GM23338 (cell line): ENCODE measurements around the gene TBCD. TPM values are rescaled to one million over a fixed set of nuclear protein-coding genes. Genes with fewer than 3 reads are reported as not detected.

ENCODE experiments used
- ATAC-seq: fragments of 200-7000 bp; cut with Tn5 transposase; 3 replicates; pipeline ENCODE4 v1.9.1; 2020
- DNase-seq: peaks from one replicate; pipeline ENCODE4 v3.0.0-alpha.2; 2015; ENCODE audit warnings: low spot score
- H2AFZ ChIP-seq: fragments of 200-600 bp; sonication (generic); 2 replicates; pipeline ENCODE4 v1.8.0; 2016; ENCODE audit warnings: antibody characterized with exemption, mild to moderate bottlenecking, moderate library complexity
- H3F3A ChIP-seq: fragments of 200-600 bp; sonication (generic); replicated peaks from 2 replicates; pipeline ENCODE4 v1.8.0; 2017; ENCODE audit warnings: antibody characterized with exemption, mixed run types, low read depth
- H3K27ac ChIP-seq: fragments of 200-600 bp; sonication (generic); 2 replicates; pipeline ENCODE4 v1.6.1; 2016; ENCODE audit warnings: low read depth
- H3K27me3 ChIP-seq: fragments of 200-600 bp; sonication (generic); 2 replicates; pipeline ENCODE4 v1.8.0; 2016; ENCODE audit warnings: mild to moderate bottlenecking, mixed run types, moderate library complexity; ENCODE audit not compliant: insufficient read depth
- H3K36me3 ChIP-seq: fragments of 200-600 bp; sonication (generic); 2 replicates; pipeline ENCODE4 v1.8.0; 2016; ENCODE audit warnings: mild to moderate bottlenecking; ENCODE audit not compliant: insufficient read depth
- H3K4me1 ChIP-seq: fragments of 200-600 bp; sonication (generic); 2 replicates; pipeline ENCODE4 v1.8.0; 2016; ENCODE audit warnings: mild to moderate bottlenecking, moderate library complexity; ENCODE audit not compliant: insufficient read depth
- H3K4me2 ChIP-seq: fragments of 200-600 bp; sonication (generic); 2 replicates; pipeline ENCODE4 v1.7.1; 2017; ENCODE audit warnings: mixed run types
- H3K4me3 ChIP-seq: fragments of 200-600 bp; sonication (generic); 2 replicates; pipeline ENCODE4 v1.6.1; 2016; ENCODE audit warnings: mixed run types
- H3K79me2 ChIP-seq: fragments of 200-600 bp; sonication (generic); replicated peaks from 2 replicates; pipeline ENCODE4 v1.8.0; 2017; ENCODE audit warnings: mild to moderate bottlenecking; ENCODE audit not compliant: insufficient read depth
- H3K9me2 ChIP-seq: fragments of 200-600 bp; sonication (generic); 2 replicates; pipeline ENCODE4 v1.8.0; 2017; ENCODE audit not compliant: insufficient read depth
- H4K20me1 ChIP-seq: fragments of 200-600 bp; sonication (generic); replicated peaks from 2 replicates; pipeline ENCODE4 v1.8.0; 2017; ENCODE audit warnings: mild to moderate bottlenecking; ENCODE audit not compliant: insufficient read depth
- H3K27ac Mint-ChIP-seq: 2 replicates; pipeline ENCODE4 v1.8.0; 2020; ENCODE audit warnings: inconsistent platforms, mild to moderate bottlenecking, moderate library complexity, mixed read lengths
- H3K27me3 Mint-ChIP-seq: 3 replicates; pipeline ENCODE4 v1.8.0; 2022; ENCODE audit warnings: low read depth, mild to moderate bottlenecking, moderate library complexity, mixed read lengths, inconsistent platforms; ENCODE audit not compliant: insufficient read depth, poor library complexity
- H3K36me3 Mint-ChIP-seq: 3 replicates; pipeline ENCODE4 v1.8.0; 2021; ENCODE audit warnings: low read depth, mild to moderate bottlenecking, inconsistent platforms, moderate library complexity, mixed read lengths
- H3K4me1 Mint-ChIP-seq: 3 replicates; pipeline ENCODE4 v1.8.0; 2020; ENCODE audit warnings: mild to moderate bottlenecking, inconsistent platforms, mixed read lengths
- H3K4me3 Mint-ChIP-seq: 3 replicates; pipeline ENCODE4 v1.8.0; 2021; ENCODE audit warnings: moderate library complexity, mild to moderate bottlenecking, inconsistent platforms, mixed read lengths
- H3K9me3 Mint-ChIP-seq: 3 replicates; pipeline ENCODE4 v1.8.0; 2020; ENCODE audit warnings: moderate library complexity, mild to moderate bottlenecking, inconsistent platforms, mixed read lengths
- CREB1 ChIP-seq: fragments of 250-450 bp; sonication (Bioruptor Pico); IDR thresholded peaks from 2 replicates; pipeline ENCODE4 v1.5.0; 2020; ENCODE audit warnings: low read depth, mild to moderate bottlenecking, moderate library complexity
- CTCF ChIP-seq, 2 experiments: fragments of 200-600 bp in 1 of 2; sonication (generic) in 1 of 2; conservative IDR thresholded peaks; 2 replicates each; pipeline versions ENCODE4 v1.5.1 to v1.6.1; 2016 to 2017; ENCODE audit warnings: antibody characterized with exemption in 2 of 2, low read depth in 2 of 2, mild to moderate bottlenecking in 2 of 2, moderate library complexity in 1 of 2
- ETS1 ChIP-seq: IDR thresholded peaks from 2 replicates; pipeline ENCODE4 v1.6.1; 2016; ENCODE audit warnings: antibody characterized with exemption
- EZH2phosphoT487 ChIP-seq: fragments of 200-600 bp; sonication (generic); IDR thresholded peaks from one replicate; pipeline ENCODE4 v1.8.1; 2018; ENCODE audit warnings: antibody characterized with exemption; ENCODE audit not compliant: unreplicated experiment
- JUNB ChIP-seq: IDR thresholded peaks from one replicate; pipeline ENCODE4 v1.6.1; 2016; ENCODE audit warnings: antibody characterized with exemption; ENCODE audit not compliant: unreplicated experiment
- NANOG ChIP-seq: IDR thresholded peaks from 2 replicates; pipeline ENCODE4 v1.6.1; 2016; ENCODE audit warnings: antibody characterized with exemption, borderline replicate concordance
- POLR2AphosphoS5 ChIP-seq: IDR thresholded peaks from 2 replicates; pipeline ENCODE4 v1.6.1; 2016; ENCODE audit warnings: antibody characterized with exemption, low read depth
- REST ChIP-seq: IDR thresholded peaks from one replicate; pipeline ENCODE4 v1.6.1; 2018; ENCODE audit warnings: antibody characterized with exemption; ENCODE audit not compliant: unreplicated experiment
- STAT1 ChIP-seq: IDR thresholded peaks from one replicate; pipeline ENCODE4 v1.6.1; 2016; ENCODE audit warnings: antibody characterized with exemption; ENCODE audit not compliant: unreplicated experiment
- ZNF114 ChIP-seq: fragments of 250-450 bp; sonication (Bioruptor Pico); IDR thresholded peaks from 2 replicates; pipeline ENCODE4 v1.5.0; 2020; ENCODE audit warnings: mild to moderate bottlenecking, moderate library complexity
- ZNF331 ChIP-seq: fragments of 250-450 bp; sonication (Bioruptor Pico); IDR thresholded peaks from 2 replicates; pipeline ENCODE4 v1.5.0; 2020; ENCODE audit warnings: low read depth, mild to moderate bottlenecking, moderate library complexity
- polyA plus RNA-seq: library from polyadenylated mRNA; unstranded; fragments of >200 nt; fragmentation: Nextera tagmentation; extraction: Ambion mirVana; gene quantifications from 2 replicates; pipeline ENCODE4 v1.2.1, GENCODE V29; 2016
- total RNA-seq: library from RNA; depleted of rRNA; stranded (reverse); fragments of >200 nt; shearing (Covaris generic); gene quantifications from 2 replicates; pipeline ENCODE4 v1.2.3, GENCODE V29; 2014

The TBCD gene
- total and polyA plus RNA-seq, 2 experiments from 2014 or later, result 75.0 to 116 TPM

- H3K36me3 ChIP-seq, result no peaks in the 10 kb centered on the region
- ATAC-seq (no peak), DNase-seq (no peak)
- H3K27me3 Mint-ChIP-seq, result peaks cover 10% of the 10 kb centered on the region
- H3K4me3 ChIP-seq, result no peak overlapping the region
- H3K36me3 Mint-ChIP-seq, result peaks cover 4% of the 10 kb centered on the region; the same call in 1 of the 3 replicates
- no peaks in the 10 kb centered on the region for H3K4me1 ChIP-seq
- peaks cover 62% of the 10 kb centered on the region for H3K79me2 ChIP-seq
- peaks cover 34% of the 10 kb centered on the region for H3K4me1 Mint-ChIP-seq
- H3K27ac ChIP-seq, result no peak overlapping the region
- no peak for TF ChIP-seq ZNF114 (CRISPR knock-in tag)
- no peak for TF ChIP-seq NANOG
- no peak for TF ChIP-seq ETS1
- no peak overlapping the region for H3K4me3 Mint-ChIP-seq
- no peak overlapping the region for H3K4me2 ChIP-seq
- H3K9me2 ChIP-seq, result no peaks in the 10 kb centered on the region
- H2AFZ ChIP-seq, result no peak overlapping the region
- 0 out of 2 replicates have a peak, but pooled peaks cover 5% of the 10 kb centered on the region for H4K20me1 ChIP-seq
- H3K27me3 ChIP-seq, result no peaks in the 10 kb centered on the region
- no peaks in the 10 kb centered on the region for H3K9me3 Mint-ChIP-seq
- H3K27ac Mint-ChIP-seq, result peak overlapping the region; percentile 78
- H3F3A ChIP-seq, result no peaks in the 10 kb centered on the region
These were observed 112.9 kb downstream of the TBCD start for GRCh38 chr17:82864713-82865248.

- H3K4me2 ChIP-seq, result no peak overlapping the region
- H3K4me1 Mint-ChIP-seq, result peaks cover 31% of the 10 kb centered on the region
- no peak overlapping the region for H3K4me3 Mint-ChIP-seq
- no peak for TF ChIP-seq EZH2phosphoT487
- TF ChIP-seq CREB1 (CRISPR knock-in tag), result no peak
- no peak for TF ChIP-seq REST
- no peak for TF ChIP-seq ETS1
- TF ChIP-seq POLR2AphosphoS5, result no peak
- TF ChIP-seq CTCF (conservative IDR thresholded peaks at IDR 0.05; ENCODE audit: low read depth in 2 of 2), result no peak
- no peak for TF ChIP-seq ZNF331 (CRISPR knock-in tag)
- TF ChIP-seq NANOG, result no peak
- TF ChIP-seq JUNB, result no peak
- no peak for TF ChIP-seq STAT1
These were observed 113.4 kb downstream of the TBCD start for GRCh38 chr17:82865274-82865673.

More at GRCh38 chr17:82865274-82865673, 113.4 kb downstream of the TBCD start:
- Mint-ChIP-seq H3K36me3 (peaks cover 9% of the 10 kb centered on the region), H3K27ac (no peak overlapping the region), H3K27me3 (peaks cover 10% of the 10 kb centered on the region), H3K9me3 (no peaks in the 10 kb centered on the region; the same call in 2 of the 3 replicates)
- Histone ChIP-seq H3K79me2 (peaks cover 62% of the 10 kb centered on the region), H3K27ac (no peak overlapping the region), H3K27me3 (no peaks in the 10 kb centered on the region), H3K9me2 (no peaks in the 10 kb centered on the region), H3K4me3 (no peak overlapping the region), H3K4me1 (no peaks in the 10 kb centered on the region), H4K20me1 (0 out of 2 replicates have a peak, but pooled peaks cover 5% of the 10 kb centered on the region), H2AFZ (no peak overlapping the region), H3F3A (no peaks in the 10 kb centered on the region), H3K36me3 (no peaks in the 10 kb centered on the region)
- DNase-seq (no peak), ATAC-seq (no peak)
